Ecto neural progenitor cell (in vitro differentiated cells): ENCODE results near the gene TMEM37.

Experiments
- DNase-seq: peaks from one replicate; pipeline ENCODE4 v3.0.0-alpha.2; 2018; ENCODE audit warnings: low spot score

The TMEM37 gene

GRCh38 chr2:119419065-119419464 is 12.6 kb upstream of the TMEM37 start:
- DNase-seq: no peak

- no peak for DNase-seq
These were observed 11.7 kb upstream of the TMEM37 start for GRCh38 chr2:119419803-119420508.

- DNase-seq: no peak
These were observed 10.3 kb upstream of the TMEM37 start for GRCh38 chr2:119421304-119421703.

- DNase-seq: no peak
These were observed 9.9 kb upstream of the TMEM37 start for GRCh38 chr2:119421741-119422140.

- no peak for DNase-seq
These were observed 9.1 kb upstream of the TMEM37 start for GRCh38 chr2:119422360-119423107.

- DNase-seq: no peak
These were observed 8.6 kb upstream of the TMEM37 start for GRCh38 chr2:119423108-119423444.

GRCh38 chr2:119423811-119424210 is 7.8 kb upstream of the TMEM37 start:
- DNase-seq: no peak

GRCh38 chr2:119424284-119425118 is 7.2 kb upstream of the TMEM37 start:
- no peak for DNase-seq

- DNase-seq: no peak
These were observed 6.6 kb upstream of the TMEM37 start for GRCh38 chr2:119425119-119425405.

GRCh38 chr2:119425620-119426395 is 5.8 kb upstream of the TMEM37 start:
- no peak for DNase-seq

GRCh38 chr2:119426396-119426675 is 5.3 kb upstream of the TMEM37 start:
- DNase-seq: no peak

- peak; percentile 38 for DNase-seq
These were observed 4.8 kb upstream of the TMEM37 start for GRCh38 chr2:119426801-119427395.

GRCh38 chr2:119427756-119428155 is 3.9 kb upstream of the TMEM37 start:
- no peak for DNase-seq

- no peak for DNase-seq
These were observed 3.0 kb upstream of the TMEM37 start for GRCh38 chr2:119428488-119429224.

GRCh38 chr2:119429225-119429981 is 2.3 kb upstream of the TMEM37 start:
- DNase-seq: no peak

- DNase-seq: peak; percentile 47
These were observed 1.6 kb upstream of the TMEM37 start for GRCh38 chr2:119430023-119430498.

GRCh38 chr2:119431976-119432850 is 559 bp downstream of the TMEM37 start:
- no peak for DNase-seq

GRCh38 chr2:119432851-119433522 is 1.3 kb downstream of the TMEM37 start:
- no peak for DNase-seq
